Esophagus squamous epithelium (tissue), 5 donors: ENCODE data around the gene FRMPD2. TPM values are rescaled to one million over a fixed set of nuclear protein-coding genes. Genes with fewer than 3 reads are reported as not detected.
"Not testable (repeated sequence)": the region's sequence is repeated elsewhere in the genome, so short reads cannot be mapped to it uniquely, and the experiment has no call there.

ENCODE experiments used
- DNase-seq: peaks from one replicate; lab custom pipeline; 2025; lab: John Stamatoyannopoulos, UW
- H3K27ac ChIP-seq, 4 donors: fragments of 200-600 bp; sonication (generic); one replicate each; pipeline ENCODE4 v1.5.1; 2016 to 2019; ENCODE audit warnings: mild to moderate bottlenecking in 1 of 4
- H3K27me3 ChIP-seq, 4 donors: fragments of 200-600 bp; sonication (generic); 1 replicate in 3 of 4; 2 replicates in 1 of 4; pipeline versions ENCODE4 v1.5.1 to v1.6.0; 2017 to 2021; ENCODE audit warnings: antibody characterized with exemption in 1 of 4
- H3K36me3 ChIP-seq, 3 donors: fragments of 200-600 bp; sonication (generic); one replicate each; pipeline ENCODE4 v1.5.1; 2016 to 2019
- H3K4me1 ChIP-seq, 3 donors: fragments of 200-600 bp; sonication (generic); one replicate each; pipeline ENCODE4 v1.5.1; 2017 to 2019
- H3K4me3 ChIP-seq, 4 donors: fragments of 200-600 bp; sonication (generic); 1 replicate in 3 of 4; 2 replicates in 1 of 4; pipeline ENCODE4 v1.5.1; 2016 to 2019; ENCODE audit warnings: mild to moderate bottlenecking in 2 of 4, moderate library complexity in 1 of 4
- H3K9me3 ChIP-seq, 3 donors: fragments of 200-600 bp; sonication (generic); one replicate each; pipeline ENCODE4 v1.5.1; 2016 to 2019
- WGBS, 2 donors: methylation state at CpG; one replicate each; pipeline ENCODE4 v1.1.5; 2018; 5-methylcytosine and 5-hydroxymethylcytosine counted together
- intact Hi-C: fragments of 100-400 bp; cut with DNase I; formaldehyde crosslinking; loops from one replicate; pipeline ENCODE4 v1.15.0; 2022
- total RNA-seq, 4 donors: library from RNA; depleted of rRNA; stranded (reverse); fragments of >200 nt; gene quantifications; one replicate each; pipeline ENCODE4 v1.1.0, GENCODE V29; 2016
- donor health status: DM: yes; HTN: yes; CAD: no.

Gene FRMPD2
- total RNA-seq, 4 donors from 2014 or later: not detected

GRCh38 chr10:48143721-48144642, 130.5 kb downstream of the FRMPD2 start:
- DNase-seq, intact Hi-C loops, H3K9me3 ChIP-seq, H3K36me3 ChIP-seq, H3K4me3 ChIP-seq, H3K4me1 ChIP-seq, H3K27me3 ChIP-seq, H3K27ac ChIP-seq: not testable (repeated sequence)
- WGBS, 2 donors: no CpG with 5 or more reads among the region's 10 CpGs

- H3K4me1 ChIP-seq, H3K27me3 ChIP-seq, DNase-seq, H3K9me3 ChIP-seq, H3K36me3 ChIP-seq, intact Hi-C loops, H3K27ac ChIP-seq, H3K4me3 ChIP-seq: not testable (repeated sequence)
- 80% methylated on average over 1 of the region's 3 CpGs; no CpG with 5 or more reads in 1 of the 2 donors for WGBS, 2 donors
Measured at GRCh38 chr10:48140949-48141348, 133.5 kb downstream of the FRMPD2 start.

DNA sequence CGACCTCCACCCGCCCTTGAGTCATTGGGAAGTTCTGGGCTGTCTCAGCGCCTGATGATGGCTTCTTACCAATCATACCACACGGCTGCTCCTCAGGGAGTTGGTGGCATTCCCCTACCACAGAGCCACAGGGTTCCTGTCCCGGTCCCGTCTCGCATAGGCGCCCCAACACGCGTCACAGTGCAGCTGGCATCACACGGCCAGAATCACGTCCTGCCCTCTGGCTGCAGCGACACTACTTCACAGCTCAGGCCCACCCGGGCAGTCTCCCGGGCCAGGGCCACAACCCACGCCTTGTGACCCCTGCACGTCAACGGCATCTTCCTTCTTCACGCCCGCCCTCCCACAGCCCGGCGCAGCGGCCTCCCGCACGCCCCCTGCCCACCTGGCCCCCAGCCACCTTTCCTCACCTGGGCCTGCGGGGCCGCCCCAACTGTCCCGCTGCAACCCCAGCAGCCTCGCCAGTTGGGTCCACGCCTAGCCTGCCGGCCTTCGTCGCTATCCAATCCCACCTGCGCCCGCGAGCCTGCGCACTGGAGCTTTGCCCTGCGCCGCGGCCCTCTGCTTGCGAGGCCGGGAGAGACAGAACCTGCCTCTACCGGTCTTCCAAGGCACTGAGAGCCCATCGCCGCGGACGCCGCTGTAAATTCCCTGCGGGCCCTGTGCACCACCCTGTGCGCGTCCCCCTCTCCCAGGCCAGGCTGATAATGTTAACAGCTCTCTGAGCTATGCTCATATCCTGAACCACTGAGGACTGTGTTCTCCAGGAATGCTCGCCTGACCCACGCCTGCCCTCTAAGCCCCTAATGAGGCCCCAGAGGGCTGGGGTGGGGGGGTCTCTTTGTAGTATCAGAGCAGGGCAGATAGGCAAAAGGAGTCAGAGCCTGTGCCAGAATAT, 134.3 kb downstream of the FRMPD2 start:
- H3K27me3 ChIP-seq, H3K4me3 ChIP-seq, H3K9me3 ChIP-seq, intact Hi-C loops, H3K27ac ChIP-seq, DNase-seq, H3K4me1 ChIP-seq, H3K36me3 ChIP-seq: not testable (repeated sequence)
- WGBS, 2 donors: no CpG with 5 or more reads among the region's 53 CpGs

GRCh38 chr10:48128954-48129353, 145.5 kb downstream of the FRMPD2 start:
- H3K4me3 ChIP-seq, H3K4me1 ChIP-seq, H3K9me3 ChIP-seq, intact Hi-C loops, H3K27me3 ChIP-seq, DNase-seq, H3K36me3 ChIP-seq: not testable (repeated sequence)
- peak overlapping the region in 1 of 4 donors; percentile 3 for H3K27ac ChIP-seq
- 0 to 40% methylated on average over 1 of the region's 2 CpGs for WGBS, 2 donors

DNA sequence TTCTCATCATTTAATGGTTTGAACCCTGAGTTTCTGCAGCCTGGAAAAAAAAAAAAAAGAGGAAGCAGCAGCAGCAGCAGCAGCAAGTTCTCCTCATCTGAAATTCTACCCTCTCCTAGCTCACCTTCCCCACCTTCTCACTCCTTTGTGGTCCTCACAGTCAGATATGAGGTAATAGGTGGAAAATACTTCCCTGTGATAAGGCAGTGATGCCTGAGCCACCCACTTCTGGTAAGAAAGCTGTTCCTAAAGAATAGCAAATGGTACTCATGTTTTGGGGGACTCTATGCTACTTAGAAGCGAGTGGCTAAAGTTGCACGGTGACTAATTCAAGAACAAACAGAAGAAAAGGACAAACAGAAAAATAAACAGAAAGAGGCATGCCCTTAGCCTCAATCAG, 148.2 kb downstream of the FRMPD2 start:
- H3K4me3 ChIP-seq, H3K27ac ChIP-seq, intact Hi-C loops, H3K36me3 ChIP-seq, H3K27me3 ChIP-seq, H3K9me3 ChIP-seq, DNase-seq, H3K4me1 ChIP-seq: not testable (repeated sequence)
- WGBS, 2 donors: no CpG with 5 or more reads among the region's 2 CpGs

GRCh38 chr10:48125631-48126030, 148.9 kb downstream of the FRMPD2 start:
- intact Hi-C loops, H3K27ac ChIP-seq, DNase-seq, H3K27me3 ChIP-seq, H3K4me1 ChIP-seq, H3K4me3 ChIP-seq, H3K36me3 ChIP-seq, H3K9me3 ChIP-seq: not testable (repeated sequence)
- no CpG with 5 or more reads among the region's 2 CpGs for WGBS, 2 donors

- H3K27ac ChIP-seq, DNase-seq, H3K4me1 ChIP-seq, H3K9me3 ChIP-seq, intact Hi-C loops, H3K36me3 ChIP-seq, H3K4me3 ChIP-seq, H3K27me3 ChIP-seq: not testable (repeated sequence)
Measured at GRCh38 chr10:48122618-48123017, 151.9 kb downstream of the FRMPD2 start.

GRCh38 chr10:48110277-48110676, 164.2 kb downstream of the FRMPD2 start:
- no CpG with 5 or more reads among the region's 3 CpGs for WGBS, 2 donors
- H3K4me1 ChIP-seq, DNase-seq, H3K27me3 ChIP-seq, H3K36me3 ChIP-seq, H3K27ac ChIP-seq, H3K9me3 ChIP-seq, H3K4me3 ChIP-seq, intact Hi-C loops: not testable (repeated sequence)

Other genes with a start within 250 kb of the FRMPD2 start
- gene MAPK8, start 32.0 kb upstream of the FRMPD2 start, total RNA-seq: 10 to 100 TPM; 27.4 to 43.5 (median 36.5) TPM